Retinal pigment epithelial cell (primary cell): Measurements from ENCODE around the gene FLNB.
"Not testable (repeated sequence)": the region's sequence is repeated elsewhere in the genome, so short reads cannot be mapped to it uniquely, and the experiment has no call there.

Experiments
- DNase-seq: peaks from one replicate; pipeline ENCODE4 v3.0.0-alpha.2; 2010; ENCODE audit warnings: low read depth
- H3K4me3 ChIP-seq: 2 replicates; pipeline ENCODE4 v1.5.1; 2011; ENCODE audit warnings: mild to moderate bottlenecking, low read length, control low read depth, moderate library complexity
- CTCF ChIP-seq: conservative IDR thresholded peaks from 2 replicates; pipeline ENCODE4 v1.5.1; 2011; ENCODE audit warnings: low read depth, low read length, control low read depth, inconsistent platforms

Gene FLNB

DNA sequence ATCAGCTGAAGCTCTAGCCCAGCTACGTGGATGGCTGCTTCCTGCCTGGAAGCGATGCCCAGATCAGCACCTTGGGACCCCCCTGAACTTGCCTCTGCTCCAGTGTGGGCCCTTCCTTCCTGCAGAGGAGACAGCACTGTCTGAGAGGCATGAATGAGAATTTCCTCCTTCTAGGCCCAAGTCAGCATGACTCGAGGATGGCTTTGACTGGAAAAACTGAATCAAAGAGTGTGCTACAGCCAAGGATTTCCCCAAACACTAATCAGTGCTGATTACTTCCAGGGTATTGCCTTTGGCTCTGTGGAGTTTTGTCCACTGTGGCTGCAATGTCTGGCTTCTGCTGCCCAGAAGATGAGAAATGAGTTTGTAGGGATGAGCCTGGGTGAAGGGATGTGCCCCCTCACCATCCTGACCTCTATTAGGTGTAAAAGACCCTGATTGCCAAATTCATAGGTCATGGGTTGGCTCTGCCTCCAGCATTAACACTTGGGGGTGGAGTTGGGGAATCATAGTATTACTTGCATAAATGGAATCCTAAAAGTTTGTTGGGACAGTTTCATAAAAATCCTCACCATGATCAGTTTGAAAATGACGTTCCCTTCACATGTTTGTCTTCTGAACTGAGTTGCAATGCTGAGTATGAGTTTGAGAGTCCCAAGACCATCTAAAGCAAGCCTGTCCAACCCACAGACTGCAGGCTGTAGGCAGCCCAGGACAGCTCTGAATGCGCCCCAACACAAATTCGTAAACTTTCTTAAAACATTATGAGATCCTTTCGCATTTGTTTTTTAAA is 36.7 kb downstream of the FLNB start:
- no peak for TF ChIP-seq CTCF
- H3K4me3 ChIP-seq = no peak overlapping the region
- no peak for DNase-seq

- DNase-seq = no peak
- no peak for TF ChIP-seq CTCF
- no peak overlapping the region for H3K4me3 ChIP-seq
Measured at GRCh38 chr3:58047826-58048225, 39.6 kb downstream of the FLNB start.

DNA sequence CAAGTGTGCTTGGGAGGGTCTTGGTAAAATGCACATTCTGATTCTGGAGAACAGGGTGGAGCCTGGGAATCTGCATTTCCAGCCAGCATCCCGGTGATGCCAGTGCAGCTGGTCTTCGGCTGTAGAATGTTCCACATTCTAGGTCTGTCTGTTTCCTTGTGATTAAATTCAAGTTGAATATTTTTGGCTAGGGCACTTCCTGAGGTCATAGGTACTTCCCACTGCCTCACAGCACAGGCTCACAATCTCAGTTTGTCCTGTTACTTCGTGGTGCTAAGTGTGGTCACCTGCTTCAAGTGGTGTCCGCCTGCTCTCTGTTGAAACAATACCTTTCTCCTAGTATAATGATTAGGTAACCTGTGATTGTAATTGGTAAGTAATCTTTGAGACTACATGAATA is 40.1 kb downstream of the FLNB start:
- DNase-seq = no peak
- H3K4me3 ChIP-seq = no peak overlapping the region
- TF ChIP-seq CTCF = no peak

DNA sequence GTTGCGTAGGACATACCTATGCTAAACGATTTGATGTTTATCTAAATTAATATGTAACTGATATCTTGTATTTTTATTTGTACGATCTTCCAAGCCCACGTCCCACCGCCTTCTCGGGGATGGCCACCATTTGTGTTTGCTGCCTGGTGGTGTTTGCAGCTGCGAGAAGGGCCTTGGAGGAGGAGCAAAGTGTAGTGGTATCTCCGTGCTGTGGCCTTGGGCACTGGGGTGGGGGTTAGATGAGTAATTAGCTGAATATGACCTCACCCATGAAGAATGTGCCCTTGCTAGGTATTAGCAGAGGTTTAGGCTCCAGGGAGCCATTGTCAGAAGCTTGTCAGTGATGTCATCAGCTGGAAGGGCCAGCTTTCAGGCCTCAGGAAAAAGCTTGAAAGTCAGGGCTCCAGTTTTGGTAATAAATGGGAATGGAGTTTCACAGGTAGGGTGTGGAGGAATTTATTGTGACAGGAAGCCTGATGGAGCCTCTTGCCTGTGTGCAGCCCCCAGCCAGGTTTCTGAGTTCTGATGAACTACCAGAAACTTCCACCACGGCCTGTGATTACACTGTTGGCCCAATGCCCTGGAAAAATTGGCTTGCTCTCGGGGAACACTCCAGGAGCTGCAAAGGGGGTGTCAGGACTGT is 41.0 kb downstream of the FLNB start:
- no peak overlapping the region for H3K4me3 ChIP-seq
- no peak for TF ChIP-seq CTCF
- peak; percentile 95 for DNase-seq

GRCh38 chr3:58051196-58051595 is 43.0 kb downstream of the FLNB start:
- no peak for DNase-seq
- H3K4me3 ChIP-seq = no peak overlapping the region
- no peak for TF ChIP-seq CTCF

GRCh38 chr3:58051658-58052261 is 43.5 kb downstream of the FLNB start:
- DNase-seq, H3K4me3 ChIP-seq: not testable (repeated sequence)

DNA sequence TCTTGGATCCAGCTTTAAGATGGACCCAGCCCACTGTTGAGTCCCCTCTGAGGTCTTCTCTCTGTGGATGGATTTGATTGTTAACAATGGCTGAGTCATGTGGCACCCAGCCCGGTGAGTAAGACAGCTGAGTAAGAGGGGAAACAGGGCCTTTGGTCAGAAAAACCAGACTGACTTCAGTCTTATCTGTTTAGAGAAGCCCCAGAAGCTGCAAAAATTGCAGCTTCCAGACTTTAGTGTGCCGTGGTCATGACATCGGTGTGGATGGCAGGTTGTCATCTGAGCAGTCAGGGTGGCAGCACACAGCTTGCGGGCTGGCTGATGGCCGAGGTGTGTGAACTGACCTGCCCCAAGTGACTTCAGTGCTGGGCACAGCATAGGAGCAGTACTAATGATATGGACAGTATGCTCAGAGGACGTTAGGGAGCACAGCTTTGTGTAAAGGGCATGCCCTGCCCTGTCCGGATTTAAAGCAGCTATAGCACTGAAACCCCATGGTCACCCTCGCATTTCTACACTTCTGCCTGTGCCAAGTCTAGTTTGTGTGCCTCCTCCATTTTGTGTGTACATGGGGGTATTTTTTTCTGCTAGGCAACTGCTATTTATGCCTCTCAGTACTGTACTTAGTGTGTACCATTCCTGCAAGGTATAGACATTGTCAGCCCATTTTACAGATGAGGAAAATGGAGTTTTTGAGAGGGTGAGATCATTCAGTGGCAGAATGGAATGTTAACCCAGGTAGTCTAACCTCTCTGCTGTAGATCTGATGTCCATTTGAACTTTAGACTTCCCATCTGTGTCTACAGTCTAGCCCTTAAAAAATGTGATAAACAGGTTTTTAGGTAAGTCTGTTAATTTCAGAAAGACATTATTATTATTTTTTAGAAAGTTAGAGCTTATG is 44.4 kb downstream of the FLNB start:
- TF ChIP-seq CTCF = no peak
- DNase-seq = peak; percentile 87
- H3K4me3 ChIP-seq = no peak overlapping the region
